Activated T-cell treated with anti-CD3 and anti-CD28 coated beads for 24 hours (primary cell): Measurements from ENCODE around the gene ZNF583.

Experiments used
- DNase-seq: peaks from one replicate; pipeline ENCODE4 v3.0.0-alpha.2; 2020; ENCODE audit warnings: low read depth

The ZNF583 gene

DNA sequence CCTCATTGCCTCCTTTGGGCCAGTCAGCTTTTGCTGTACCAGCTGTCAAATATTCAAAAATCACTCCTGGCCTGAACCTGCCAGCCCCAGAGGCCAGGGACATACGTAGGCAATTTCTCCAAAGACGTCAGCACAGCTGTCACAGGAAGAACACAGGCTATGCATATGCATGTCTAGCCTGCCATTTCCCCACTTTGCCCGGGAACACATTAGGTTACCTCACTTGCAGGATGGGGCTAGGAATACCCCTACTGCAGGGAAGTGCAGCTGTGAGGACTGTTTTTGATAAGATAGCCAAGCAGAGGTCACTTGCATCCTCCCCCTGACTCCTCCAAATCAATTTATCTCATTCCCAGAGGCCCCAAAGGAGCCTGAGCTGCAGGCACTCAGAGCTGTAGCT lies 70.2 kb downstream of the ZNF583 start:
- no peak for DNase-seq

DNA sequence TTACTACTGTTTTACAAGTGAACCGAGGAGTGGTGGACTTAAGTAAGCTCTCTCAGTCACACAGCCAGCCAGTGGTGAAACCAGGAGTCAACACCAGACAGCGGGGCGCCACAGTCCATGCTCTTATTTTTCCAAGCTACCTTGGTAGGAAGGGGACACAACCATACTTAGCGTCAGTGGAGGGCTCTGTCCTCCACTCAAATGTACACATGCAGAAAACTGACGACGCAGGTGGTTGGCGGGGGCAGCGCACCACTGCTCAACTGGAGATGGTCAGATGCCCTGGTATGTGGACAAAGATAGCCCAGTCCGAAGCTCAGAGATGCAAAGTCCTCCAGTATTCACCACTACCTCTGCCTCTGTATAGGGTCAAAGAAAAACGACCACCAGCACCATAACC lies 72.0 kb downstream of the ZNF583 start:
- DNase-seq = no peak
